AG04450 (cell line): ENCODE results near the gene PLAAT2. TPM values are rescaled to one million over a fixed set of nuclear protein-coding genes. Genes with fewer than 3 reads are reported as not detected.
A peak's percentile ranks its signal among the peaks of the same experiment; 100 is the strongest.
"Not testable (repeated sequence)": the region's sequence is repeated elsewhere in the genome, so short reads cannot be mapped to it uniquely, and the experiment has no call there.

ENCODE experiments used
- CTCF ChIA-PET: fragments of 300-600, 350-600 bp; formaldehyde crosslinking; extraction: SDS; loops from one replicate; lab custom pipeline; 2022; ENCODE audit warnings: antibody characterized with exemption, inconsistent platforms; lab: Charles Lee
- POLR2A ChIA-PET: fragments of 350-600 bp; formaldehyde crosslinking; extraction: SDS; loops from one replicate; lab custom pipeline; 2021; ENCODE audit warnings: antibody characterized with exemption, inconsistent platforms; lab: Yijun Ruan, JAX
- DNase-seq: peaks from one replicate; pipeline ENCODE4 v3.0.0-alpha.2; 2011; ENCODE audit warnings: low read depth, low spot score
- H3K27ac ChIP-seq: one replicate; pipeline ENCODE4 v1.5.1; 2012; ENCODE audit warnings: low read depth, low read length, control low read depth
- H3K27me3 ChIP-seq: one replicate; pipeline ENCODE4 v1.6.0; 2012; ENCODE audit warnings: low read length; ENCODE audit not compliant: control insufficient read depth, insufficient read depth
- H3K4me3 ChIP-seq: 2 replicates; pipeline ENCODE4 v1.5.1; 2011; ENCODE audit warnings: mild to moderate bottlenecking, low read depth, low read length, control low read depth
- H3K9me3 ChIP-seq: 2 replicates; pipeline ENCODE4 v1.5.1; 2012; ENCODE audit warnings: low read length; ENCODE audit not compliant: control insufficient read depth, insufficient read depth
- CTCF ChIP-seq: IDR thresholded peaks from 2 replicates; pipeline ENCODE4 v1.5.1; 2011; ENCODE audit warnings: low read depth, low read length, control low read depth, inconsistent platforms
- polyA plus RNA-seq: library from polyadenylated mRNA; depleted of rRNA; stranded (reverse); fragments of >200 nt; gene quantifications from 2 replicates; pipeline ENCODE4 v1.2.3, GENCODE V29; 2011

Gene PLAAT2
- polyA plus RNA-seq, 1 experiment: not detected

- H3K27ac ChIP-seq: no peak overlapping the region
- no peaks in the 10 kb centered on the region for H3K27me3 ChIP-seq
- DNase-seq: no peak
- no peak for TF ChIP-seq CTCF
- H3K4me3 ChIP-seq: no peak overlapping the region
- CTCF ChIA-PET: interaction anchor here (1.1 to 1.4 kb wide), 3 partner anchors 26 to 131 kb away, joined by 3 to 8 read pairs (median 3); no protein-coding TSS in a partner anchor
- POLR2A ChIA-PET: no interaction called here
- peaks cover 3% of the 10 kb centered on the region; the same call in 1 of the 2 replicates for H3K9me3 ChIP-seq
Measured at GRCh38 chr11:63609971-63610580, 46.9 kb upstream of the PLAAT2 start.

GRCh38 chr11:63609536-63609935 lies 46.4 kb upstream of the PLAAT2 start:
- Histone ChIP-seq H3K9me3 (peaks cover 3% of the 10 kb centered on the region; the same call in 1 of the 2 replicates), H3K27me3 (no peaks in the 10 kb centered on the region), H3K4me3 (no peak overlapping the region), H3K27ac (no peak overlapping the region)
- CTCF ChIA-PET: interaction anchor here (1.1 to 1.4 kb wide), 3 partner anchors 26 to 130 kb away, joined by 3 to 8 read pairs (median 3); no protein-coding TSS in a partner anchor
- POLR2A ChIA-PET: no interaction called here
- no peak for TF ChIP-seq CTCF
- no peak for DNase-seq

- Histone ChIP-seq H3K27me3 (no peaks in the 10 kb centered on the region), H3K9me3 (peaks cover 3% of the 10 kb centered on the region; the same call in 1 of the 2 replicates), H3K27ac (peak overlapping the region; percentile 31), H3K4me3 (no peak overlapping the region)
- DNase-seq: no peak
- CTCF ChIA-PET: interaction anchor here (1.4 kb wide), 2 partner anchors 27 to 30 kb away, joined by 3 to 8 read pairs; no protein-coding TSS in a partner anchor
- no peak for TF ChIP-seq CTCF
- POLR2A ChIA-PET: no interaction called here
Measured at GRCh38 chr11:63608353-63609345, 45.5 kb upstream of the PLAAT2 start.

- Histone ChIP-seq H3K4me3 (no peak overlapping the region), H3K9me3 (0 out of 2 replicates have a peak, but pooled peaks cover 3% of the 10 kb centered on the region), H3K27me3 (no peaks in the 10 kb centered on the region), H3K27ac (no peak overlapping the region)
- POLR2A ChIA-PET: no interaction called here
- CTCF ChIA-PET: no interaction called here
- no peak for TF ChIP-seq CTCF
- DNase-seq: no peak
Measured at GRCh38 chr11:63603180-63603518, 40.0 kb upstream of the PLAAT2 start.

GRCh38 chr11:63602290-63603179 lies 39.4 kb upstream of the PLAAT2 start:
- H3K9me3 ChIP-seq, H3K27ac ChIP-seq, H3K27me3 ChIP-seq, POLR2A ChIA-PET, DNase-seq, H3K4me3 ChIP-seq: not testable (repeated sequence)
- CTCF ChIA-PET: interaction anchor here (0.7 kb wide), 2 partner anchors 32 to 60 kb away, joined by 3 read pairs; no protein-coding TSS in a partner anchor
